ENCODE measurements around the gene MEOX2. TPM values are rescaled to one million over a fixed set of nuclear protein-coding genes. Genes with fewer than 3 reads are reported as not detected.

MEOX2 gene
- total RNA-seq, 1 experiment from 2014 or later: not detected

DNA sequence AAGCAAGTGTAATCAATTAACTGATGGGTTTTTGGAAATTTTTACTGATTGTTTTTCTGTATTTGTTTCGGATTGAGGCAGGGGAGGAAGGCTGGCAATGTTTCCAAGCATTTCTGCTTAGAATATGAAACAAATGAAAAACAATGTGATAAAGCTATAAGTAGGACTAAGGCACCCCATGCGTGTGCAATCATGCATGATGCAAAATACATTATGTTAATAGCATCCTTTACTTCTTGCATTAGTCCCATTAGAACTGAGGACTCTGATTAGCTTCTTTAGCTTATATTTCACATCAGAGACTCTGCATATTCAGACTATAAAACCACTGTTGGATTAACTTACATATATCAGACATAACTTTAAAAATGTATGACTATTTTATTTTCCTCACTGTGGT is 76.0 kb downstream of the MEOX2 start:
- no peak overlapping the region for H3K4me3 ChIP-seq (replicated peaks in 1 of 2; ENCODE audit: low read depth in 1 of 2, low read length in 2 of 2)
- RAD21 ChIA-PET (ENCODE audit: low non-redundant PET in 1 of 2, low total read pairs in 2 of 2, uncharacterized antibody in 2 of 2, unreplicated experiment in 2 of 2): no interaction called here
- no peak overlapping the region for H3K27ac ChIP-seq (ENCODE audit: low read depth, low read length)
- H3K27me3 ChIP-seq (ENCODE audit: insufficient read depth, low read length): no peaks in the 10 kb centered on the region
- TF ChIP-seq POLR2A (IDR thresholded peaks at IDR 0.05; ENCODE audit: borderline replicate concordance, extremely low read depth, insufficient read depth, insufficient read length) (no peak), TCF7L2 (IDR thresholded peaks at IDR 0.05; ENCODE audit: borderline replicate concordance, extremely low read depth, insufficient read depth, insufficient read length) (no peak), SP1 (IDR thresholded peaks at IDR 0.05; ENCODE audit: low read depth) (no peak), JUND (IDR thresholded peaks at IDR 0.05) (no peak), SRF (IDR thresholded peaks at IDR 0.05; ENCODE audit: low read depth) (no peak), EZH2phosphoT487 (IDR thresholded peaks at IDR 0.05; ENCODE audit: borderline replicate concordance) (no peak), ATF3 (IDR thresholded peaks at IDR 0.05) (no peak), REST (IDR thresholded peaks at IDR 0.05; ENCODE audit: low read depth) (no peak), YY1 (IDR thresholded peaks at IDR 0.05; ENCODE audit: extremely low read depth, insufficient replicate concordance, low read depth, low read length) (no peak), CEBPB (IDR thresholded peaks at IDR 0.05; ENCODE audit: low read depth) (no peak), CBX3 (IDR thresholded peaks at IDR 0.05; ENCODE audit: low read depth) (no peak), ZFX (IDR thresholded peaks at IDR 0.05) (no peak), RAD21 (IDR thresholded peaks at IDR 0.05; ENCODE audit: low read depth) (no peak), ZBTB33 (IDR thresholded peaks at IDR 0.05; ENCODE audit: extremely low read depth, insufficient replicate concordance, low read length) (no peak), FOSL1 (IDR thresholded peaks at IDR 0.05; ENCODE audit: low read depth) (no peak), ELF1 (IDR thresholded peaks at IDR 0.05; ENCODE audit: borderline replicate concordance, low read depth) (no peak)
- TF ChIP-seq, protein P1, sequence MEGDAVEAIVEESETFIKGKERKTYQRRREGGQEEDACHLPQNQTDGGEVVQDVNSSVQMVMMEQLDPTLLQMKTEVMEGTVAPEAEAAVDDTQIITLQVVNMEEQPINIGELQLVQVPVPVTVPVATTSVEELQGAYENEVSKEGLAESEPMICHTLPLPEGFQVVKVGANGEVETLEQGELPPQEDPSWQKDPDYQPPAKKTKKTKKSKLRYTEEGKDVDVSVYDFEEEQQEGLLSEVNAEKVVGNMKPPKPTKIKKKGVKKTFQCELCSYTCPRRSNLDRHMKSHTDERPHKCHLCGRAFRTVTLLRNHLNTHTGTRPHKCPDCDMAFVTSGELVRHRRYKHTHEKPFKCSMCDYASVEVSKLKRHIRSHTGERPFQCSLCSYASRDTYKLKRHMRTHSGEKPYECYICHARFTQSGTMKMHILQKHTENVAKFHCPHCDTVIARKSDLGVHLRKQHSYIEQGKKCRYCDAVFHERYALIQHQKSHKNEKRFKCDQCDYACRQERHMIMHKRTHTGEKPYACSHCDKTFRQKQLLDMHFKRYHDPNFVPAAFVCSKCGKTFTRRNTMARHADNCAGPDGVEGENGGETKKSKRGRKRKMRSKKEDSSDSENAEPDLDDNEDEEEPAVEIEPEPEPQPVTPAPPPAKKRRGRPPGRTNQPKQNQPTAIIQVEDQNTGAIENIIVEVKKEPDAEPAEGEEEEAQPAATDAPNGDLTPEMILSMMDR (IDR thresholded peaks at IDR 0.05 in 2 of 3, conservative IDR thresholded peaks at IDR 0.05 in 1 of 3; ENCODE audit: borderline replicate concordance in 1 of 3, insufficient read depth in 1 of 3, low read depth in 2 of 3, low read length in 2 of 3): no peak
- H3K4me2 ChIP-seq (ENCODE audit: low read length): no peak overlapping the region
- no peaks in the 10 kb centered on the region for H3K4me1 ChIP-seq (ENCODE audit: control insufficient read depth in 1 of 2, insufficient read depth in 2 of 2, low read length in 2 of 2)
- 0 out of 2 replicates have a peak, but pooled peaks cover 1% of the 10 kb centered on the region for H3K9me2 ChIP-seq (ENCODE audit: insufficient read depth)
- DNase-seq (ENCODE audit: low read depth, low spot score) (no peak), ATAC-seq (no peak)
- no peak overlapping the region for H3K9ac ChIP-seq (ENCODE audit: low read length)
- H2AFZ ChIP-seq (ENCODE audit: low read depth, low read length, poor library complexity, severe bottlenecking): no peak overlapping the region
- H4K20me1 ChIP-seq (ENCODE audit: insufficient read depth): no peaks in the 10 kb centered on the region; the same call in 1 of the 2 replicates
- no peaks in the 10 kb centered on the region for H3K9me3 ChIP-seq (ENCODE audit: control insufficient read depth in 1 of 2, insufficient read depth in 1 of 2, low read depth in 1 of 2, low read length in 2 of 2)
- H3K36me3 ChIP-seq (ENCODE audit: control insufficient read depth in 1 of 2, insufficient read depth in 2 of 2, low read length in 2 of 2): no peaks in the 10 kb centered on the region
- no peaks in the 10 kb centered on the region for H3K79me2 ChIP-seq (ENCODE audit: insufficient read depth, low read length)
- BruUV-seq (replicated peaks): no TSS peak
- CTCF ChIA-PET: no interaction called here
- intact Hi-C loops (cut with micrococcal nuclease): no loop called here
- POLR2A ChIA-PET: no interaction called here
